ENCODE results near the gene ARHGEF7.
A peak's percentile ranks its signal among the peaks of the same experiment; 100 is the strongest.
"Not testable (repeated sequence)": the region's sequence is repeated elsewhere in the genome, so short reads cannot be mapped to it uniquely, and the experiment has no call there.

ARHGEF7 gene

DNA sequence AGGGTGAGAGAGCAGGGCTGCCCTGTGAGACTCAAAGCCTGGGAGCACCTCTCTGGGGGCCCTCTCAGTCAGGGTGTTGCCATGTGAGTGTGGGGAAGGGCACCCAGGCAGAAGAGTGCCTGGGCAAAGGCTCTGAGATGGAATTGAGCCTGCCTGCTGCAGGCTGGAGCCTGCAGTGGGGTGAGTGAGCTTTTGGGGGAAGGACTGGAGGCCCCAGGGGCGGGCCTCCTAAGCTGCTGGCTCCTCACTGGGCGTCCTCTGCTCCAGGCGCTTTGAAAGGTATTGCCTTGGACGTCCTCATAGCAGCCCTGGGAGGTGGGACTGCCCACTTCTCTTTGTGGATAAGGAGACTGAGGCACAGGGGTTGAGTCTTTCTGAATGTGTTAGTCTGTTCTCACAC is 60.3 kb downstream of the ARHGEF7 start:
- DNase-seq = no peak

DNA sequence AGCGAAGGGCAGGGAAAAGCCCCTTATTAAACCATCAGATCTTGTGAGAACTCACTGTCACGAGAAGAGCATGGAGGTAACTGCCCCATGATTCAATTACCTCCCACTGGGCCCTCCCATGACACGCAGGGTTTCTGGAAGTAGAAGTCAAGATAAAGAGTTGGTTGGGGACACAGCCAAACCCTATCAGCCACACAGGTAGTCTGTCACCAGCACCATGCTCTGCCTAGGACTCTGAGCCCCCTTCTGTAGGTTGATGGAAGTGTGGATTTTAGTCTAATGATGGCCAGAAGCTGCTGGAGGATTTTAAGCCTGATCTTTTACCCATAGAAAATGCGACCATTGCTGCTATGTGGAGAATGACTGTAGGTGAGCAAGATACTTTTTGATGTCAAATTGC is 60.8 kb downstream of the ARHGEF7 start:
- DNase-seq = no peak

DNA sequence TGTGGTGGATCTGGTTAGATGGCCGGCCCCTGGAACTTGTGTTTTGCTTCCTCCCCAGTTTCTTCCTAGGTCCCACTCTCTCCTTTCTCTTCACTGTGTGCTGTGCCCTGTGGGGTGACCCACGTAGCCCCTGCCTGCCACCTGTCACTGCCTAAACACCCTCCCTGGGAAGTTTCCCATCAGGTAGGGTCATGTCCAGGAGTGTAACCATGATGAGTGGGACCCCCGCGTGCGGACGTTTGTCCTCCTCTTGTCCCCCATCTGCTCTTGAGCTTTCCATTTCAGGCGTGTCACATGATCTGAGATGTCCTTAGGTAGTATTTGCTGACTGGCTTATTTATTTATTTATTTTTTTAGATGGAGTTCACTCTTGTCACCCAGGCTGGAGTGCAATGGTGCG is 61.3 kb downstream of the ARHGEF7 start:
- no peak for DNase-seq

DNA sequence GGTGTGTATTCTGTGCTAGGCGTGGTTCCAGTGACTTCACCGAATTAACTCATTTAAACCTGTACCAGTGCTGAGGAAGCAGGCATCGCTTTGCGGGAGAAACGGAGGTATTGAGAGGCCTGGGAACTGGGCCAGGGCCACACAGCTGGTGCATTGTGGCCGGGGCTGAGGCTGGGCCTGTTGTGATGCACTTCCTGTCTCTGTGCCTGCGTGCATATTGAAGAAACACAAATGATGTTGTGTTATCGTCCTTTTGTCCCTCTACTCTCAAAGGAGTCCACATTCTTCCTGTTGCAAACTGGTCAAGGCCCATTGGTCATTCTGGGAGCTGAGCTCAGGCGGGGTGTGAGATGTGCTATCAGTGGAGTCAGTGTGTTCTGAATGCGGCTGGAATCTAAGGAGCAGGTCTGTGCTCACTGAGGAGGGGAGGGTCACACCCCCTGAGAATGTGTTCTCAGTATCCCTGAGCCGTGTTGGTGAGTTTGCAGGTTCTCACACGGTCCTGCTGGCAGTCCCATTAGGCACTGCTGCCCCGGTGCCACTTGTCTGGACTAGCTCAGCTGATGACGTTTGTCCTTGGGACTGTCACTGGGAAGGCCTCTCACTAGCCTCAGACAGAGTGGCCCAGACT is 62.1 kb downstream of the ARHGEF7 start:
- DNase-seq = peak; percentile 97

DNA sequence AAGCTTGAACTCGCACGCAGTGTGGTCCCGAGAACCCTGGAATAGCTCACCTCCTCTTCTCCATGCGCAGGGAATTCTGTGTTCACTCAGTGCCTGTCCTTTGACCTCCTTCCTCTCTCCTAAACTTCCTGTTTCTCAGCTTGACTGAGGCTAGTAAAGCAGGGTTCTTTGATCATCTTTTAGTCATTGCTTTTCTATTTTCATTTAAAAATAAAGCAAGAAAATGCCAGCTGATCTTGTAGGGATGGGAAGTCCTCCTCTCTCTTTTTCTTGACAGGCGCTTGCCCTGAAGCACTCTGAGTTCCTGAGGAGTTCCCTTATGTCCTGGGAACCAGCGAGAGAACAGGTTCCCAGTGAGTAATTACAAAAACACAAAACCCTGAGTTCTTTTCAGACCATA is 62.8 kb downstream of the ARHGEF7 start:
- DNase-seq = no peak

DNA sequence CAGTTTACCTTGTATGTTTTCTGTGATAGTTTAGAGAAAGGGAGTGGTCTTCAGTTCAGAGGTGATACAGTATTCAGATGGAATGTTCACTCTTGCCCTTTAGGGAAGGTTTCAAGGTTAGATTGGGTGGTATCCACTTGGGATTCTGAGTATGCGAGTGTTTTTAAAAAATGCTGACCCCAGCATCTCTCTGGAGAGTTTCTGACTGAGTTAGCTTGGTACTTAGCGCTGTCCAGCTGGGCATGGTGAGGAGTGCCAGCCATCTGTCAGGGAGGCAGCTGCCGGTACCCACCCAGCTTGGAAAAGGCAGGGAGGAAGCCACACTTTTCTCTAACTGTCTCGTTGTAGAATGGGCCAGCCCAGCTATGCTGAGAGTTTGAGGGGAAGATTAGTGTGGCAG is 63.3 kb downstream of the ARHGEF7 start:
- peak; percentile 20 for DNase-seq

DNA sequence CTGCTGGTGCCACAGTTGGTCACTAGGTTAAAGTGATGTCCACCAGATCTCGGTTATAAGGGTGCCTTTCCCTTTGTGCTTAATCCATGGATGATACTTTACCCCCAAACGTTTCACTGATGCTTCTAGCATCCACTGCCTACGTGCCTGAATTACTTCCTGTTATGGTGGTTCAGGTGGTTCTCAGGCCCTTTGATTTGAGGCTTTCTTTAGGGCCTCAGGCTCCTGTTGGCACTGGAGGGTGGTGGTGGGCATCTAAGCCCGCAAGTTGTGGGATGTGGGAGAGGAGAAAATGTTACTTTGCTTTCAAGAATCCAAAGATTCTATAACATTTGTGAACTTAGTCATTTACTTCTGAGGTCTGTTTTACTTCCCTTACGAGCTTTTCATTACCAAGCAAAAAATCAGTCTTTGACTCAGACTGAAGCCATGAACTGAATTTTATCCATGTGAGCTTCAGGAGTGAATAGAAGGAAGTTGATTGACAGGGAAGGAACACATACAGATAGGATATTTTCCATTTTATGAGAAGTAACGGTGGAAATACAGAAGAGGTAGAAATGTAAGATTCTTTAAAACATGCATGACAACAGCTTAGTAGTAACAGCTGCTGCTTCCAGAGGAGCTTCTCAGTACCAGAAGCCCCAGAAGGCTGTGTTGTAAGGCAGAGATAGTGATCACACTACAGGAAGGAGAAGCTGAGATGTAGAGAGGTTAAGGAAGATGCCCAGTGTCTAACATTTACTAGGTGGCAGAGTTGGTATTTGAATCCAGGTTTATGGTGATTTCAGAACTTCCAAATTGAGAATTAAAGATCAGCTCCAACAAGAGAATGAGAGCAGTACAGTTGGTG is 65.0 kb downstream of the ARHGEF7 start:
- no peak for DNase-seq

DNA sequence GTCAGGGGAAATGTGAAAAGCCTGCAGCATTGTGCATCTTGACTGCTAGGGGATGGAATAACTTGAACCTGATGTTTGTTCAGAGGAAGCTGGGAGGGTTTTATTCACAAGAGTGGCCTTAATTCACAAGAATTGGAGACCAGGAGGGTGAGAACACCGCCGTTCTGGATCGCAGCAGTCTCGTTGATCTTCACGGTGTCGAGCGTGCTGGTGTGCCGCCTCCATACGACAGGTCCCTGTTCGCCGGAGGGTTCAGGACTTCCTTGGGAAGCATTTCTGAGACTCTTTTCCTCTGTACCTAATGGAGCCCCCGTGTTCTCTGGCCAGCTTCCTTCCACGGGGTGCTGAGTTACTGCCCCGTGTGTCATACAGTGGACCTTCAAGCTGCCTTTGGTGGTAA is 66.9 kb downstream of the ARHGEF7 start:
- no peak for DNase-seq

DNA sequence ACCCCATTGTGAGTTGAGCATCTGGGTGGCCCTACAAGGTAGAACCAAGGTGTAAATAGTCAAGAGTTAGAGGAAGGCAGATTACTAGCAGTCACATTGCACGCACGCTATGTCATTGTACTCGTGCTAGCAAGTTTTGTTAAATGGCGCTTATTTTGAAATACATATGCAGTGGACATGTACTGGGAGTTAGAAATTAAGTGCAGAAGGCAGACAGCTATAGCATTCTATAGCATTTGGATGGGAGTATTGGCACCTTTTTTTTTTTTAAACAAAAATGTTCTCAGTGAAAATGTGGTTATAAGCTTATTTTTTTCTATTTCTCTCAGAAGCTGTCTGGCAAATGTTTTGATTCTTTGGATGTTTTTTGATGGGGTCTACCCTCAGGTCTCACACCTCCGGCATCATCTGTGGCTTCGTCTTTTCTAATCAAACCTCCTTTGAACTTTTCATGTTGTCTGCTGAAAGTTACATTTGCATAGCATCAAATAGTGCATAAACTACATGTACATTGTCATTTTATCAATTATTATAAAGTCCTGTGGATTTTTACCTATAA is 68.1 kb downstream of the ARHGEF7 start:
- DNase-seq = no peak

DNA sequence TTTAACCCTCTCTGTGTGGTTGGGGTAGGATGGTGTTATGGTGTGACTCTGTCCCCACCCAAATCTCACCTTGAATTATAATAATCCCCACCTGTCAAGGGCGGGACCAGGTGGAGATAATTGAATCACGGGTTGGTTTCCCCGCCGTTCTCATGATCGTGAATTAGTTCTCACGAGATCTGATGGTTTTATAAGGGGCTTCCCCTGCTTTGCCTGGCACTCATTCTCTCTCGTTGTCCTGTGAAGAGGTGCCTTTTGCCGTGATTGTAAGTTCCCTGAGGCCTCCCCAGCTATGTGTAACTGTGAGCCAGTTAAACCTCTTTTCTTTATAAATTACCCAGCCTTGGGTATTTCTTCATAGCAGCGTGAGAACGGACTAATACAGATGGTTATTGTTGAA is 68.8 kb downstream of the ARHGEF7 start:
- DNase-seq = no peak

DNA sequence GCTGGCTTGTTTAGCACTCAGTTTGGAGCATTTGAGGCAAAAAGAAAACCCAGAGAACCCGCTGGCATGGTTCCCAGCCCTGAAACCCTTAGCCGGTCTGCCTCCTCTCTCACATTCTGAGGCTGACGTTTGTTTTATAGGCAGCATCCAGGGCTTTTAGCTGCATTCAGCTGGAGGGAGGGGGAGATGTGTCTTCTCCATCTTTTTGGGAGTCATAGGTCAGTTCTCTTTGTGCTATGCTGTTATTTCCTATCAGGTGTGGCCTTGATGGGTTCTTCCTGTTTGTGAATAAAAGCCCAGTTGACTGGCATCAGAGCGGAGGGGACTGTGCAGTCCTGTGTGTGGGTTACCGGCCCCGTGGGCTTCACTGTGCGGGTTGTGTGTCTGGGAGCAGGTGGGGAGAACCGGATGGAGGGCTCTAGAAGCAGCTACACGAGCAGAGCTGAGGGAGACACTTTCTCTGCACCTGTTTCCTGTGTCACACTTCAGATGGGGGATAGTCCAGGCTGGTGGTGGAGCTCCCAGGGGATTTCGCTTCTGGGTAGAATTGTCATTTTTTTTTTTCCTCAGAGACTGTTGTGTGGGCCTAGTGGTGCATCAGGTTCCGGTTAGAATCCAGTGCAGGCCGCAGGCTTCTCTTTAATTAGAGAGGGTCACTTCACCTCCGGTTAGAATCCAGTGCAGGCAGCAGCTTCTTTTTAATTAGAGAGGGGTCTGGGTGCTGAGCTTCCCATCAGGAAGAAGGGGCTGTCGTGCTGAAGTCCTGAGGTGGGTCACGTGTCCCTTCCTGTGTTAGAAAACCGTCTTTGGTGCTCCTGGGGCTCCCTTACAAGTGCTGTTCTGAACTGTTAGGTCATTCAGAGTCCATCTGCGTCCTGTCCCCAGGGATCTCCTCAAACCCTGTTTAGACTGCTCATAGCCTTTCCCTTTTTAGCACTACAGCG is 69.6 kb downstream of the ARHGEF7 start:
- DNase-seq = peak; percentile 86

DNA sequence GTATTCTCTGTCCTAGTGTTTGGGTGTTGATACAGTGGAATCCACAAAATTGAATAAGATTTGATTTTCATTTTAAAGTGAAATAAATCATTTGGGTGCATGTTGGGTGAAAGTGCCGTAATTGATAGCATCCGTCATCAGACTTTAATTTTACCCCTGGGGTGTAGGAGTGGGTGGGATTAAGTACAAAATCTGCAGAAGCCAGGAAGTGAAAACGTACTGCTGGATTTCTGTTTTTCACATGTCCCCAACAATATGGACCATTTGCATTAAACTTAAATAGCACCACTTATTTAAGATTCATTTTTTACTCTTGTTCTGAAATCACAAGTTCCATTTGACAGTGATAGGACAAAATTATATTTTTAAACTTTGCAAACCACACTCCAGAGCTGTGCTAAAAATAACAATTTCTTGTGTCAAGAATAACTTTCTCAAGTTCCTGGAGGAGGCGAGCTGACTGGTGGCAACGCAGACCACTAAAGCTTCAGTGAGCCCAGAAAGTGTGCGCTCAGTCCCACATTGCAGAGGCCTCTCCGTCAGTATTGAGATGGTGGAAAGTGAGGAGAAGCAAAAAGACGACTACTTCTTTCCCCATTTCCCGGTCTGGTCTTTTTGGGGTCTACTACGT is 71.3 kb downstream of the ARHGEF7 start:
- no peak for DNase-seq

DNA sequence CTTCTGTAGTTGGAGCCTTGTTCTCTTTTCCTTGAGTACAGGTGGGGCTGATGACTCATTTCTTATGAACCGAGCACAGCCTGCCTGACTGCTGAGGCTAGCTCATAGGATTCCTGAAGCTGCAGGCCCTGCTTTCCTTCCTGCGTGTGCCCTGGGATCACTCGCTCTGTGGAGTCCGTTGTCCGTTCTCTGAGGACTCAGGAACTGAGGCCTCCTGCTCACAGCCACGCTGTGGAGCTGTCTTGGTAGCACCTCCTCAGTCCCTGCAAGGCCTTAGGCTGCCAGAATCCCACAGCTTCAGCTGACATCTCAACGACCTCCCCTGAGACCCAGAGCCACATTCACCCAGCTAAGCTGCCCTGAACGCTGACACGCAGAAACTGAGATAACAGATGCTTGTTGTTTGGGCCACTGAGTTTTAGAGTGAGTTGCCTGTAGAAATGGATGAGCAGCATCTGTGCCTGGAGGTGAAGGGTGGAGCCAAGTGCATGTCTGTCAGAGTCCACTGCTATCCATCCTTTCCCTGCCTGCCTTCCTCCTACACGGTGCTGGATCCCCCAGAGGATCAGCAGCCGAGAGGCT is 72.9 kb downstream of the ARHGEF7 start:
- no peak for DNase-seq

DNA sequence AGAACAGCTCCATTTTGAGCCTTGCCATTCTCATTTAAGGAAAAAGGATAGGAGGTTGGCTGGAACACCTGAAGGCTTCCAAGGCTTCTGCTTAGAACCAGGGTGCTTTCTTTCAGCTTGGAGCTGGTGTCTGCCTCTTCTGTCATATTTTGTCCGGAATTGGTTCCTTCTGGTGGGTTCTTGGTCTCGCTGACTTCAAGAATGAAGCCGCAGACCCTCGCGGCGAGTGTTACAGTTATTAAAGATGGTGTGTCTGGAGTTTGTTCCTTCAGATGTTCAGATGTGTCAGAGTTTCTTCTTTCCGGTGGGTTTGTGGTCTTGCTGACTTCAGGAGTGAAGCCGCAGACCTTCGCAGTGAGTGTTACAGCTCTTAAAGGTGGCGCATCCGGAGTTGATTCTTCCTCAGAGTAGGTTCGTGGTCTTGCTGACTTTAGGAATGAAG is 74.0 kb downstream of the ARHGEF7 start:
- not testable (repeated sequence) for DNase-seq

DNA sequence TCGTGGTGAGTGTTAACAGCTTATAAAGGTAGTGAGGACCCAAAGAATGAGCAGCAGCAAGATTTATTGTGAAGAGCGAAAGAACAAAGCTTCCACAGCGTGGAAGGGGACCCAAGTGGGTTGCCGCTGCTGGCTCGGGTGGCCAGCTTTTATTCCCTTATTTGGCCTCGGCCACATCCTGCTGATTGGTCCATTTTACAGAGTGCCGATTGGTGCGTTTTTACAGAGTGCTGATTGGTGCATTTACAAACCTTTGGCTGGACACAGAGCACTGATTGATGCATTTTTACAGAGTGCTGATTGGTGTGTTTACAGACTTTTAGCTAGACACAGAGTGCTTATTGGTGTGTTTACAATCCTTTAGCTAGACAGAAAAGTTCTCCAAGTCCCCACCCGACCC is 74.4 kb downstream of the ARHGEF7 start:
- not testable (repeated sequence) for DNase-seq

DNA sequence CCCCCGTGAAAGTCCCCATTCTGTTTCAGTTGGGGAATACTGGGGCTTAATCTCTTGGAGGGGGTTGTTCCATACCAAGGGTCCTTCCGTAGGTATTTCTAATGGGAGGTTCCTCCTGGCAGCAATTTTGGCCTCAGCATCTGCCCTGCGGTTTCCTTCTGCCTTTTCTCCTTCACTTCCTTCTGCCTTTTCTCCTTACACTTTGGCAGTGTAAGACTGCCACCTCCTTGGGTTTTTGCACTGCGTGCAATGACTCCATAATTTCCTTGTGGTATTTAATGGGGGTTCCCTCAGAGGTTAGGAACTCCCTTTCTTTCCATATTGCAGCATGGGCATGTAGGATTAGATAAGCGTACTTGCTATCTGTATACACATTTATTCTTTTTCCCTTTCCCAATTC is 78.1 kb downstream of the ARHGEF7 start:
- DNase-seq = not testable (repeated sequence)

DNA sequence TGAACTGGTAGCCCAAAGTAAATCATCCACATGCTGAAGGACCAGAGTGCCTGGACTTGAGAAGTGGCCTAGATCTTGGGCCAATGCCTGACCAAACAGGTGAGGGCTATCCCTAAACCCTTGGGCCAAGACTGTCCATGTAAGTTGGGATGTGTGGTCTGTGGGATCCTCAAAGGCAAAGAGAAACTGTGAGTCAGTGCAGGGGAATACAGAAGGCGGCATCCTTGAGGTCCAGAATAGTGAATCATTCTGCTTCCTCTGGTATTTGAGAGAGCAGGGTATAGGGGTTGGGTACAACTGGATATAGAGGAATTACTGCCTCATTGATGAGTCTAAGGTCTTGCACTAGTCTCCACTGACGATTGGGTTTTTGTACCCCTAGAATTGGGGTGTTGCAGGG is 79.5 kb downstream of the ARHGEF7 start:
- not testable (repeated sequence) for DNase-seq

DNA sequence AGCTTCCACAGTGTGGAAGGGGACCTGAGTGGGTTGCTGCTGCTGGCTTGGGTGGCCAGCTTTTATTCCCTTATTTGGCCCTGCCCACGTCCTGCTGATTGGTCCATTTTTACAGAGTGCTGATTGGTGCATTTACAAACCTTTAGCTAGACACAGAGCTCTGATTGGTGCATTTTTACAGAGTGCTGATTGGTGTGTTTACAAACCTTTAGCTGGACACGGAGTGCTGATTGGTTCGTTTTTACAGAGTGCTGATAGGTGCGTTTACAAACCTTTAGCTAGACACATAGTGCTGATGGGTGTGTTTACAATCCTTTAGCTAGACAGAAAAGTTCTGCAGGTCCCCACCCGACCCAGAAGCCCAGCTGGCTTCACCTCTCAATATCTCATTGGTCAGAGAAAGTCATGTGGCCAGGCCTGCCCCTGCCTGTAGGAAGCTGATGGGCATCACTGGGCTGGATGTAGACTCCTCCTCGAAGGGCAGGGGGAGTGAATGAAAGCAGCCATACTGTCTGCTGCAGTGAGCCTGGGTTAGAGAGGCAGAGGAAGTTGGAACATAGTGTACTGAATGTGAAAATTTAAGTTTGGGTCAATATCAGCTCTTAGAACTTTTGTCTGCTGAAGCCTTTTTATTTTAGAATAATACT is 83.7 kb downstream of the ARHGEF7 start:
- DNase-seq = not testable (repeated sequence)

DNA sequence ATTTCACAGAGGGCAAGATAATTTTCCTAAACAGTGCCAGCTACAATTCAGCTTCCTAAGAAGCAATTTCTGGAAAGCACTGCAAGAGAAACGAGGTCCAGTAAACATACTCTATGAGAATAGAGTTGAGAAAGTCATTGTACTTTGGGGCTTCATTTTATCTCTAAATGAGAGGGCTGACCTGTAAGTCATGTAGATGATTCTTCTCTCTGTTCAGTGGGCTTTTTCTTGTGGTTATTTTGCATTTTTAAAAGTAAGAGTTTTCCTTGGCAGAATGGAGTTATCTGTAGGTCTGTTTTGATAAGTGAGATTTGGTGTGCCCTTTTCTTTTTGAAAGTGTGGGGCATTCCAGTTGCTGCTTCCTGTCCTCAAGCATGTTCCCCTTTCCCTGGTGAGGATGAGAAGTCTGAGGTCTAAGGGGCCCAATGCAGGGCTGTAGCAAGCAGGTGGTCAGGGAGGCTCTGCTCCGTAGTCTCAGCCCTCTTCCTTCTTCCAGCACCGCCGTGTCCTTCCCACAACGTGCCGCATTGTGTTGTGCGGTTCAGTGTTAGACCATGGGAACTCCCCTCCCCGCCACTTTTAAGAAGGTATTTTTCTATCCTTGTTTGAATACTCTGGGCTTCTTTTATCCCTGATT is 86.3 kb downstream of the ARHGEF7 start:
- DNase-seq = no peak

DNA sequence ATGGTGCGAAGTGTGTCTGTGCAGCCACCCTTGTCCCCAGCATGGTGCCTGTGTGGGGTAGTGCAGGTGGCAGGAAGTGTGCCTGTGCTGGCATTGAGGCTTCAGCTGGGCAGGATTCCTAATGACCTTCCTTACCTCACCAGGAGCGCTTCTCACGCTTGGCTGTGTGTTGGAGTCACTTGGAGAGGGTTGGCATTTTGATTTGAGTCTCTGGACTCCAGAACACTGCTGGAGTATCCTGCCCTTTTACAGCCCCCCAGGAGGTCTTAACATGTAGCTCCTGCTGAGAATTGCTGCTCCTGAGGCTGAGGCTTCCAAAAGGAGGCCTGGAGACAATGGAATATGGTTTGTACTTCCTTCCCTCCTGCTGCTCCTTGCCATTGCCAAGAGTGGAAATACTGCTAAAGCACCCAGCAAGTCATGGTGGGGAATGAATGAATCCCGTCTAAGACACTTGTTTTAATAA is 87.1 kb downstream of the ARHGEF7 start:
- peak; percentile 56 for DNase-seq

DNA sequence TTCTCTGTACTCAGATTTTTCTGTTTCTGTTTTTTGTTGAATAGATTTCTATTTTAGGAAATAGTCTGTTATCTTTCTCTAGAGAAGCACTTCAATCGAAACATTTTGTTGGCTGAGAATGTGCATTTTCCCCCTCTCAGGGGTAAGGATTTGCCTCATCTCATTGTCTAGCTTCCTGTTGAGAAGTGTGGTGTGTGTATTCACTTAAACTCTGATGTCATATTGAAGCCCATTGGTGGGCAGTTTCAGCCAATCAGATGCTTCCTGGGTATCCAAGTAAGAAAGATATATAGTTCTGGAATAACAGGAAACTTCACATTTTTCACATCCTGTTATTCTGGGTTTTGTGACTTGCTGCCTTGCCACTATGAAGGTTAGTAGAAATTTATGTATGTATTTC is 87.6 kb downstream of the ARHGEF7 start:
- DNase-seq = peak; percentile 77
